Uterus (tissue), 2 donors: ENCODE data around the gene FLNB.

ENCODE experiments used
- CTCF ChIP-seq, 4 experiments: fragments of 200-600 bp in 2 of 4; fragments of 450-650 bp in 2 of 4; sonication (generic) in 2 of 4; IDR thresholded peaks; one replicate each; pipeline ENCODE4 v1.5.1; 2016 to 2019; ENCODE audit warnings: antibody characterized with exemption in 4 of 4, mild to moderate bottlenecking in 2 of 4, moderate library complexity in 1 of 4
- POLR2A ChIP-seq, 2 donors: fragments of 450-650 bp; IDR thresholded peaks; one replicate each; pipeline ENCODE4 v1.6.1; 2016; ENCODE audit warnings: antibody characterized with exemption in 2 of 2, mild to moderate bottlenecking in 1 of 2, moderate library complexity in 1 of 2

- TF ChIP-seq POLR2A (IDR thresholded peaks at IDR 0.05), result no peak
- no peak for TF ChIP-seq CTCF (IDR thresholded peaks at IDR 0.05)
Observed at GRCh38 chr3:58183221-58183620, 175.0 kb downstream of the FLNB start.
